Measurements from ENCODE around the gene TAS2R40.

DNA sequence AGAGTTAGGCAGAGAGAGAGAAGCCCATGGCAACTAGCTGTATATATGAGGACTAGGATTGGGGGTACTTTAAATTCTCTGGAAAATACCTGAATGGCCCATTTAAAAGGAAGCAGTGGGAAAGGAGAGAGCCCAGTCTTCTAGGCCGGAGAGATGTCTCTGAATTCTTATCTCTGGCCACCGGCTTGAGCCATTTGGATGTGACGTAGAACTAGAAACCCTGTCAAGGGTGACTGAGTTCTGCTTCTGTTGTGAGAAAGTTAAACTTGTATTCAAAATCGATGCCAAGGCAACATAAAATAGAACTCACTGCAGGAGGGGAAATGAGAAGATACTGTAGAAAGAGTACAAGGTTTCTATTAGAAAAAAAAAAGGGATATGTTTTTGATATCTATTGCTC is 35.1 kb downstream of the TAS2R40 start:
- no peak for TF ChIP-seq EZH2 (IDR thresholded peaks at IDR 0.05; ENCODE audit: low read length, unreplicated experiment)
- TF ChIP-seq, protein P1, sequence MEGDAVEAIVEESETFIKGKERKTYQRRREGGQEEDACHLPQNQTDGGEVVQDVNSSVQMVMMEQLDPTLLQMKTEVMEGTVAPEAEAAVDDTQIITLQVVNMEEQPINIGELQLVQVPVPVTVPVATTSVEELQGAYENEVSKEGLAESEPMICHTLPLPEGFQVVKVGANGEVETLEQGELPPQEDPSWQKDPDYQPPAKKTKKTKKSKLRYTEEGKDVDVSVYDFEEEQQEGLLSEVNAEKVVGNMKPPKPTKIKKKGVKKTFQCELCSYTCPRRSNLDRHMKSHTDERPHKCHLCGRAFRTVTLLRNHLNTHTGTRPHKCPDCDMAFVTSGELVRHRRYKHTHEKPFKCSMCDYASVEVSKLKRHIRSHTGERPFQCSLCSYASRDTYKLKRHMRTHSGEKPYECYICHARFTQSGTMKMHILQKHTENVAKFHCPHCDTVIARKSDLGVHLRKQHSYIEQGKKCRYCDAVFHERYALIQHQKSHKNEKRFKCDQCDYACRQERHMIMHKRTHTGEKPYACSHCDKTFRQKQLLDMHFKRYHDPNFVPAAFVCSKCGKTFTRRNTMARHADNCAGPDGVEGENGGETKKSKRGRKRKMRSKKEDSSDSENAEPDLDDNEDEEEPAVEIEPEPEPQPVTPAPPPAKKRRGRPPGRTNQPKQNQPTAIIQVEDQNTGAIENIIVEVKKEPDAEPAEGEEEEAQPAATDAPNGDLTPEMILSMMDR (conservative IDR thresholded peaks at IDR 0.05; ENCODE audit: low read depth, low read length), result no peak

All from PC-3 (cell line).